Thoracic aorta (tissue), 2 donors: Measurements from ENCODE around the gene NAV2. TPM values are rescaled to one million over a fixed set of nuclear protein-coding genes. Genes with fewer than 3 reads are reported as not detected.

ENCODE experiments used
- ATAC-seq: fragments of 150-250 bp; one replicate; pipeline ENCODE4 v1.8.0; 2017; ENCODE audit warnings: low read depth; ENCODE audit not compliant: insufficient number of reproducible peaks, low FRiP score
- DNase-seq: peaks from one replicate; pipeline ENCODE4 v3.0.0-alpha.2; 2020; ENCODE audit warnings: low spot score
- H3K27ac ChIP-seq, 2 donors: fragments of 200-600 bp; sonication (generic); 1 replicate in 1 of 2; 2 replicates in 1 of 2; pipeline ENCODE4 v1.5.1; 2016; ENCODE audit warnings: mild to moderate bottlenecking in 2 of 2, moderate library complexity in 2 of 2
- H3K27me3 ChIP-seq: fragments of 200-600 bp; sonication (generic); replicated peaks from 2 replicates; pipeline ENCODE4 v1.6.0; 2016; ENCODE audit warnings: mild to moderate bottlenecking; ENCODE audit not compliant: insufficient read depth
- H3K36me3 ChIP-seq: fragments of 200-600 bp; sonication (generic); one replicate; pipeline ENCODE4 v1.5.1; 2016
- H3K4me1 ChIP-seq, 2 donors: fragments of 200-600 bp; sonication (generic); 1 replicate in 1 of 2; 2 replicates in 1 of 2; pipeline versions ENCODE4 v1.5.1 to v1.6.0; 2016; ENCODE audit warnings: low read depth in 2 of 2, mild to moderate bottlenecking in 1 of 2; ENCODE audit not compliant: control insufficient read depth in 1 of 2
- H3K4me3 ChIP-seq: fragments of 200-600 bp; sonication (generic); 2 replicates; pipeline ENCODE4 v1.5.1; 2016; ENCODE audit warnings: mild to moderate bottlenecking
- H3K9me3 ChIP-seq: fragments of 200-600 bp; sonication (generic); 2 replicates; pipeline ENCODE4 v1.5.1; 2016
- total RNA-seq, 2 donors: library from RNA; depleted of rRNA; stranded (reverse); fragments of >200 nt; gene quantifications; one replicate each; pipeline versions ENCODE4 v1.1.0 to v1.2.3, GENCODE V29; 2016
- TF ChIP-seq, protein P1 (sequence below): fragments of 200-600 bp; sonication (generic); IDR thresholded peaks from one replicate; pipeline ENCODE4 v1.5.1; 2019; ENCODE audit warnings: antibody characterized with exemption

The NAV2 gene
- total RNA-seq, 2 donors from 2014 or later: 125 to 230 TPM

DNA sequence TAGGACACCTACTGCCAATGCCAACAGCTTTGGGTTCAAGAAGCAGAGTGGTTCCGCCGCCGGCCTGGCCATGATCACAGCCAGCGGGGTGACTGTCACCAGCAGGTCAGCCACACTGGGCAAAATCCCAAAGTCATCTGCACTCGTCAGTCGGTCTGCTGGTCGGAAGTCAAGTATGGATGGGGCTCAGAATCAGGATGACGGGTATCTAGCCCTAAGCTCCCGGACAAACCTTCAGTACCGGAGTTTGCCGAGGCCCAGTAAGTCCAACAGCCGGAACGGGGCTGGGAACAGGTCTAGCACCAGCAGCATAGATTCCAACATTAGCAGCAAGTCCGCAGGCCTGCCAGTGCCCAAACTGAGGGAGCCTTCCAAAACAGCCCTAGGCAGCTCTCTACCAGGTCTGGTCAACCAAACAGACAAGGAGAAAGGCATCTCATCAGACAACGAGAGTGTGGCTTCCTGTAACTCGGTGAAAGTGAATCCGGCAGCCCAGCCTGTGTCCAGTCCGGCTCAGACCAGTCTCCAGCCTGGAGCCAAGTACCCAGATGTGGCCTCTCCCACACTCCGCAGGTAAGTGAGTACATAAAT is 332.6 kb downstream of the NAV2 start:
- DNase-seq (no peak), ATAC-seq (no peak)
- Histone ChIP-seq H3K36me3 (peaks cover 40% of the 10 kb centered on the region), H3K4me3 (no peak overlapping the region), H3K4me1 (peaks cover 18 to 93% of the 10 kb centered on the region in 2 donors), H3K27me3 (no peaks in the 10 kb centered on the region), H3K27ac (peak overlapping the region; percentile 24 to 59), H3K9me3 (no peaks in the 10 kb centered on the region)
- TF ChIP-seq, protein P1, sequence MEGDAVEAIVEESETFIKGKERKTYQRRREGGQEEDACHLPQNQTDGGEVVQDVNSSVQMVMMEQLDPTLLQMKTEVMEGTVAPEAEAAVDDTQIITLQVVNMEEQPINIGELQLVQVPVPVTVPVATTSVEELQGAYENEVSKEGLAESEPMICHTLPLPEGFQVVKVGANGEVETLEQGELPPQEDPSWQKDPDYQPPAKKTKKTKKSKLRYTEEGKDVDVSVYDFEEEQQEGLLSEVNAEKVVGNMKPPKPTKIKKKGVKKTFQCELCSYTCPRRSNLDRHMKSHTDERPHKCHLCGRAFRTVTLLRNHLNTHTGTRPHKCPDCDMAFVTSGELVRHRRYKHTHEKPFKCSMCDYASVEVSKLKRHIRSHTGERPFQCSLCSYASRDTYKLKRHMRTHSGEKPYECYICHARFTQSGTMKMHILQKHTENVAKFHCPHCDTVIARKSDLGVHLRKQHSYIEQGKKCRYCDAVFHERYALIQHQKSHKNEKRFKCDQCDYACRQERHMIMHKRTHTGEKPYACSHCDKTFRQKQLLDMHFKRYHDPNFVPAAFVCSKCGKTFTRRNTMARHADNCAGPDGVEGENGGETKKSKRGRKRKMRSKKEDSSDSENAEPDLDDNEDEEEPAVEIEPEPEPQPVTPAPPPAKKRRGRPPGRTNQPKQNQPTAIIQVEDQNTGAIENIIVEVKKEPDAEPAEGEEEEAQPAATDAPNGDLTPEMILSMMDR: no peak

DNA sequence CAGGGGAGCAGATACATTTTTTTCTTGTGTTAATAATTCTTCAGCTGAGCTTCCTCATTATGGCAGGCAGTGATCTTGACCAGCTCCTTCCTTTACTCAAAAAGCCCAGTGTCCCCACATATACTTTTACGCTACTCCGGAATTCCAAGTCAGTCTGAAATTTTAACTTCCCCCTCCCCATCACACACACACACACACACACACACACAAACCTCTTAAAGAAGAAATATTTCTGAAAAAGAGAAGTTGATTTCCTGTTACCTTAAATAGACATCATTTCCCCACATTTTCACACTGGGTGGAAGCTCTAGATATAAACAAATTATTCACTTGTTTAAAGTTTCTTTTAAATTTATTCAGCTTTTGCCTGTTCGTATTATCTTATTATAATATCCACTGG is 333.8 kb downstream of the NAV2 start:
- no peak for ATAC-seq

DNA sequence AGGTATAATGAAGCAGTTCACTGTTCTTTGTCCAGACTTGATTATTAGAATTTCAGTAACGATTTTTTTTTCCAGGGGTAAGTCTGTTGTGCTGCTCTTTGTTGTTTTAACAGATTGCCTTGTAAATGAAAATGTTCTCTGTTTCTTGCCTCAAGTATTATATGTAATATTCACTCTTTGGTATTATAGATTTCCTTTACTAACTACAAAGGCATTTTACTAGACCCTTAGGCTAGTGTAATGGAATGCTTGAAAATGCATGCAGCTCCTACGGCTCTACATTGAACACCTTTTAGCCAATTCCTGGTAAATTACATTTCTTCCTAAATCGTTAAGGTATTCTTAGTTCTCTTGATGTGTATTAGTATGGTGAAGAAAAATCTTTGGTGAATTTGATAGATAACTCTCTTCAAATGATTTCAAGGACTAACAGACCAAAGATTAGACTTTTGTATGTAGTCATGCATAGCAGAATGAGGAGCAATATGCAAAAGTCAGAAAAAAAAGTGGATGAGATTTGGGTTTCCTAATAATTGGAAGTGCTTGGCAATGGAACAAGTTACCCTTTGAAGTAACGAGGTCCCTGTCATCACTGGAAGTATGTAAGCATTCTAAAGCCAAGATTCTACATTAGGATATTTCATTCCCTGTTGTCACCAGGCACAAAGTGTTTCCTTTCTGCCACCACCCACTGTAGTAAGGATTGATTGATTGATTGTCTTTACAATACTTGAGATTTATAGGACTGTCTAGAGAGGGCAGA is 334.6 kb downstream of the NAV2 start:
- TF ChIP-seq, protein P1: no peak
- H3K27me3 ChIP-seq: no peaks in the 10 kb centered on the region
- no peak overlapping the region for H3K27ac ChIP-seq
- no peaks in the 10 kb centered on the region for H3K9me3 ChIP-seq
- ATAC-seq: no peak
- H3K4me3 ChIP-seq: no peak overlapping the region
- no peak for DNase-seq
- peaks cover 49% of the 10 kb centered on the region for H3K36me3 ChIP-seq
- peaks cover 10 to 94% of the 10 kb centered on the region in 2 donors for H3K4me1 ChIP-seq

More for the DNA sequence above, 333.8 kb downstream of the NAV2 start:
- TF ChIP-seq, protein P1: no peak
- peaks cover 41% of the 10 kb centered on the region for H3K36me3 ChIP-seq
- no peak for DNase-seq
- H3K4me3 ChIP-seq: no peak overlapping the region
- no peak overlapping the region for H3K27ac ChIP-seq
- H3K9me3 ChIP-seq: no peaks in the 10 kb centered on the region
- peaks cover 18 to 94% of the 10 kb centered on the region in 2 donors for H3K4me1 ChIP-seq
- H3K27me3 ChIP-seq: no peaks in the 10 kb centered on the region

DNA sequence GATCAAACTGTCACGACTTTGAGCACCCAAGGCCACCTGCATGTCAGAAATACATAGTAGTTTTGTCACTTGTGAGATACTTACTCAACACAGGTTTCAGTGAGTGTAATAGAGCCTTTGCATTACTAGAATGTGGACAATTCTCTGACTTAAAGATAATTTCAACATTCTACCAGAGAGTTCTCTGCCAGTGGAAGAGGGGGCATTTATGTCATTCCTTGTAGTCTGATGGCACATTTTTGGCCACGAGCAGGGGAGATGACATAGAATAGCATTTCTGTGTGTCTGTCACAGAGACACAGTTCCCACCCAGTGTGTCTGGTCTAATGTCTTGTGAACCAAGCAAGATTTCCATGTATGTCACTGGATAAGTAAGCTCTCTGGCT is 335.1 kb downstream of the NAV2 start:
- no peak for ATAC-seq
- no peak for DNase-seq
- Histone ChIP-seq H3K27ac (peak overlapping the region; percentile 14 to 23), H3K36me3 (peaks cover 50% of the 10 kb centered on the region), H3K9me3 (no peaks in the 10 kb centered on the region), H3K4me3 (no peak overlapping the region), H3K27me3 (no peaks in the 10 kb centered on the region), H3K4me1 (peaks cover 9 to 91% of the 10 kb centered on the region in 2 donors)
- TF ChIP-seq, protein P1: no peak

DNA sequence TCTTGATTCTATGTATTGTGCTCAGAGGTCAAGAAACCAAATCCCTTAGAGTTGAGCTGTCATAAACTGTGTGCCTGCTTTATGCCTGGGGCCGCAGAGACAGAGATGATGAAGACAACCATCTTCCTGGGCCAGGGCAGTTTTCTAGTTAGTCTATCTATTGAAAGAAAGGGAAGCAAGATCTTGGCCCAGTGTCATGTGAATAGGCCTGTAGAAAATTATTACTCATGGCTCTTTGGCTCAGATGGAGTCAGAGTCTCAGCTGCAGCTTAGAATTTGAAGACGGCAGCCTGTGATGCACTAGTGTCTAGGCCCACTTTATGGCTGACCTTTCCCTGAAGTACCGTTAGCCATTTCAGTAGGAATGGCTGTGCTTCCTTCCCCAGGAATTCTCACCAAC is 335.6 kb downstream of the NAV2 start:
- Histone ChIP-seq H3K27me3 (no peaks in the 10 kb centered on the region), H3K4me1 (peaks cover 9 to 87% of the 10 kb centered on the region in 2 donors), H3K4me3 (no peak overlapping the region), H3K9me3 (no peaks in the 10 kb centered on the region), H3K36me3 (peaks cover 52% of the 10 kb centered on the region), H3K27ac (peak overlapping the region in 1 of 2 donors; percentile 15)
- TF ChIP-seq, protein P1: no peak
- ATAC-seq (no peak), DNase-seq (no peak)
